SK-N-SH treated with all-trans-retinoic acid at 6 μM for 48 hours (cell line): ENCODE results near the gene NUDT4.
A peak's percentile ranks its signal among the peaks of the same experiment; 100 is the strongest.

Source experiments
- ATAC-seq: fragments of 200-7000 bp; cut with Tn5 transposase; 3 replicates; pipeline ENCODE4 v1.9.1; 2020; ENCODE audit warnings: mild to moderate bottlenecking, moderate library complexity
- ARNTL ChIP-seq: fragments of 450-650 bp; formaldehyde crosslinking; IDR thresholded peaks from 2 replicates; pipeline ENCODE4 v1.5.0; 2020; ENCODE audit warnings: low read depth, mild to moderate bottlenecking, moderate library complexity, borderline replicate concordance
- BACH2 ChIP-seq: fragments of 250-450 bp; sonication (Bioruptor Pico); IDR thresholded peaks from 2 replicates; pipeline ENCODE4 v1.9.0; 2021; ENCODE audit warnings: mild to moderate bottlenecking, borderline replicate concordance
- CREB5 ChIP-seq: fragments of 250-450 bp; sonication (Bioruptor Pico); IDR thresholded peaks from 2 replicates; pipeline ENCODE4 v1.5.1; 2020; ENCODE audit warnings: low read depth, mild to moderate bottlenecking, moderate library complexity
- CSDC2 ChIP-seq: fragments of 250-450 bp; sonication (Bioruptor Pico); IDR thresholded peaks from 2 replicates; pipeline ENCODE4 v1.5.0; 2020; ENCODE audit warnings: mild to moderate bottlenecking, moderate library complexity
- ESRRG ChIP-seq: fragments of 250-450 bp; sonication (Bioruptor Pico); IDR thresholded peaks from 2 replicates; pipeline ENCODE4 v1.6.1; 2021; ENCODE audit warnings: mild to moderate bottlenecking
- ISL1 ChIP-seq: fragments of 250-450 bp; sonication (Bioruptor Pico); IDR thresholded peaks from 2 replicates; pipeline ENCODE4 v2.1.2; 2022; ENCODE audit warnings: mild to moderate bottlenecking, moderate library complexity
- OSR1 ChIP-seq: fragments of 250-450 bp; sonication (Bioruptor Pico); IDR thresholded peaks from 2 replicates; pipeline ENCODE4 v1.8.0; 2022; ENCODE audit warnings: moderate library complexity, mild to moderate bottlenecking, inconsistent platforms
- POU6F1 ChIP-seq: fragments of 250-450 bp; sonication (Bioruptor Pico); IDR thresholded peaks from 2 replicates; pipeline ENCODE4 v1.8.0; 2021; ENCODE audit warnings: low read depth, mild to moderate bottlenecking, moderate library complexity, borderline replicate concordance
- TCF4 ChIP-seq: fragments of 250-450 bp; sonication (Bioruptor Pico); IDR thresholded peaks from 2 replicates; pipeline ENCODE4 v1.8.0; 2021; ENCODE audit warnings: mild to moderate bottlenecking, moderate library complexity, borderline replicate concordance
- TOX ChIP-seq: fragments of 250-450 bp; sonication (Bioruptor Pico); IDR thresholded peaks from 2 replicates; pipeline ENCODE4 v1.8.0; 2021; ENCODE audit warnings: mild to moderate bottlenecking, moderate library complexity, borderline replicate concordance
- TSHZ2 ChIP-seq: fragments of 250-450 bp; sonication (Bioruptor Pico); IDR thresholded peaks from 2 replicates; pipeline ENCODE4 v1.5.0; 2020; ENCODE audit warnings: mild to moderate bottlenecking, moderate library complexity
- ZC3H10 ChIP-seq: fragments of 250-450 bp; sonication (Bioruptor Pico); IDR thresholded peaks from 2 replicates; pipeline ENCODE4 v1.5.1; 2021; ENCODE audit warnings: mild to moderate bottlenecking, moderate library complexity
- ZFP3 ChIP-seq: fragments of 250-450 bp; sonication (Bioruptor Pico); IDR thresholded peaks from 2 replicates; pipeline ENCODE4 v1.5.0; 2020; ENCODE audit warnings: mild to moderate bottlenecking, moderate library complexity
- ZNF565 ChIP-seq: fragments of 450-650 bp; formaldehyde crosslinking; conservative IDR thresholded peaks from 2 replicates; pipeline ENCODE4 v1.5.0; 2020; ENCODE audit warnings: low read depth, mild to moderate bottlenecking, moderate library complexity
- ZNF70 ChIP-seq: fragments of 450-650 bp; formaldehyde crosslinking; IDR thresholded peaks from 2 replicates; pipeline ENCODE4 v1.5.0; 2020; ENCODE audit warnings: mild to moderate bottlenecking, moderate library complexity
- TF ChIP-seq, protein P1 (sequence below): fragments of 250-450 bp; sonication (Bioruptor Pico); IDR thresholded peaks from 2 replicates; pipeline ENCODE4 v1.8.0; 2020; ENCODE audit warnings: mild to moderate bottlenecking, moderate library complexity, borderline replicate concordance

Gene NUDT4

GRCh38 chr12:93415723-93416464 is 38.2 kb downstream of the NUDT4 start:
- ATAC-seq = peak; percentile 17

GRCh38 chr12:93417967-93418480 is 40.3 kb downstream of the NUDT4 start:
- TF ChIP-seq OSR1 (CRISPR knock-in tag) = no peak
- no peak for TF ChIP-seq CREB5 (CRISPR knock-in tag)
- no peak for TF ChIP-seq CSDC2 (CRISPR knock-in tag)
- TF ChIP-seq TCF4 (CRISPR knock-in tag) = no peak
- TF ChIP-seq POU6F1 (CRISPR knock-in tag) = no peak
- no peak for TF ChIP-seq TOX (CRISPR knock-in tag)
- TF ChIP-seq, protein P1, sequence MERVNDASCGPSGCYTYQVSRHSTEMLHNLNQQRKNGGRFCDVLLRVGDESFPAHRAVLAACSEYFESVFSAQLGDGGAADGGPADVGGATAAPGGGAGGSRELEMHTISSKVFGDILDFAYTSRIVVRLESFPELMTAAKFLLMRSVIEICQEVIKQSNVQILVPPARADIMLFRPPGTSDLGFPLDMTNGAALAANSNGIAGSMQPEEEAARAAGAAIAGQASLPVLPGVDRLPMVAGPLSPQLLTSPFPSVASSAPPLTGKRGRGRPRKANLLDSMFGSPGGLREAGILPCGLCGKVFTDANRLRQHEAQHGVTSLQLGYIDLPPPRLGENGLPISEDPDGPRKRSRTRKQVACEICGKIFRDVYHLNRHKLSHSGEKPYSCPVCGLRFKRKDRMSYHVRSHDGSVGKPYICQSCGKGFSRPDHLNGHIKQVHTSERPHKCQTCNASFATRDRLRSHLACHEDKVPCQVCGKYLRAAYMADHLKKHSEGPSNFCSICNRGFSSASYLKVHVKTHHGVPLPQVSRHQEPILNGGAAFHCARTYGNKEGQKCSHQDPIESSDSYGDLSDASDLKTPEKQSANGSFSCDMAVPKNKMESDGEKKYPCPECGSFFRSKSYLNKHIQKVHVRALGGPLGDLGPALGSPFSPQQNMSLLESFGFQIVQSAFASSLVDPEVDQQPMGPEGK (CRISPR knock-in tag) = no peak
- no peak for TF ChIP-seq ESRRG (CRISPR knock-in tag)
- TF ChIP-seq ISL1 (CRISPR knock-in tag) = no peak
- TF ChIP-seq ZC3H10 (CRISPR knock-in tag) = no peak
- TF ChIP-seq ZNF565 (CRISPR knock-in tag) = no peak
- no peak for ATAC-seq

More at GRCh38 chr12:93415723-93416464, 38.2 kb downstream of the NUDT4 start:
- TF ChIP-seq, protein P1 (CRISPR knock-in tag) = no peak
- TF ChIP-seq TSHZ2 (CRISPR knock-in tag) (no peak), CSDC2 (CRISPR knock-in tag) (no peak), ZC3H10 (CRISPR knock-in tag) (no peak), ZNF70 (CRISPR knock-in tag) (no peak)

GRCh38 chr12:93419388-93420034 is 41.8 kb downstream of the NUDT4 start:
- ATAC-seq = peak; percentile 58
- TF ChIP-seq CSDC2 (CRISPR knock-in tag) = no peak
- no peak for TF ChIP-seq BACH2 (CRISPR knock-in tag)
- no peak for TF ChIP-seq ZFP3 (CRISPR knock-in tag)
- no peak for TF ChIP-seq ARNTL (CRISPR knock-in tag)
- TF ChIP-seq TOX (CRISPR knock-in tag) = no peak
